ENCODE results near the gene CYTL1.
"Not testable (repeated sequence)": the region's sequence is repeated elsewhere in the genome, so short reads cannot be mapped to it uniquely, and the experiment has no call there.

CYTL1 gene

GRCh38 chr4:5001641-5002040, 17.6 kb downstream of the CYTL1 start:
- H3K36me3 ChIP-seq (ENCODE audit: insufficient read depth, low read length); H3K4me1 ChIP-seq (ENCODE audit: insufficient read depth, low read length); H3K9me3 ChIP-seq (ENCODE audit: control insufficient read depth, insufficient read depth, low read length); H3K9ac ChIP-seq (ENCODE audit: low read depth, low read length): not testable (repeated sequence)

GRCh38 chr4:4996935-4997334, 22.3 kb downstream of the CYTL1 start:
- H3K9ac ChIP-seq (ENCODE audit: low read depth, low read length); H3K4me1 ChIP-seq (ENCODE audit: insufficient read depth, low read length); H3K36me3 ChIP-seq (ENCODE audit: insufficient read depth, low read length); H3K9me3 ChIP-seq (ENCODE audit: control insufficient read depth, insufficient read depth, low read length): not testable (repeated sequence)

- Histone ChIP-seq H3K9ac (ENCODE audit: low read depth, low read length) (no peak overlapping the region), H3K9me3 (ENCODE audit: control insufficient read depth, insufficient read depth, low read length) (no peaks in the 10 kb centered on the region), H3K36me3 (ENCODE audit: insufficient read depth, low read length) (no peaks in the 10 kb centered on the region), H3K4me1 (ENCODE audit: insufficient read depth, low read length) (peaks cover 10% of the 10 kb centered on the region; the same call in 1 of the 2 replicates)
Measured at GRCh38 chr4:4995908-4996265, 23.4 kb downstream of the CYTL1 start.

- Histone ChIP-seq H3K9me3 (ENCODE audit: control insufficient read depth, insufficient read depth, low read length) (no peaks in the 10 kb centered on the region), H3K9ac (ENCODE audit: low read depth, low read length) (no peak overlapping the region), H3K36me3 (ENCODE audit: insufficient read depth, low read length) (no peaks in the 10 kb centered on the region), H3K4me1 (ENCODE audit: insufficient read depth, low read length) (peaks cover 12% of the 10 kb centered on the region; the same call in 1 of the 2 replicates)
Measured at GRCh38 chr4:4995103-4995907, 24.0 kb downstream of the CYTL1 start.

GRCh38 chr4:4994312-4995097, 24.8 kb downstream of the CYTL1 start:
- no peaks in the 10 kb centered on the region for H3K36me3 ChIP-seq (ENCODE audit: insufficient read depth, low read length)
- H3K9ac ChIP-seq (ENCODE audit: low read depth, low read length), result no peak overlapping the region
- H3K9me3 ChIP-seq (ENCODE audit: control insufficient read depth, insufficient read depth, low read length), result no peaks in the 10 kb centered on the region
- peaks cover 12% of the 10 kb centered on the region; the same call in 1 of the 2 replicates for H3K4me1 ChIP-seq (ENCODE audit: insufficient read depth, low read length)

- Histone ChIP-seq H3K9ac (ENCODE audit: low read depth, low read length) (no peak overlapping the region), H3K36me3 (ENCODE audit: insufficient read depth, low read length) (no peaks in the 10 kb centered on the region), H3K9me3 (ENCODE audit: control insufficient read depth, insufficient read depth, low read length) (no peaks in the 10 kb centered on the region), H3K4me1 (ENCODE audit: insufficient read depth, low read length) (peaks cover 14% of the 10 kb centered on the region; the same call in 1 of the 2 replicates)
Measured at GRCh38 chr4:4992833-4993232, 26.4 kb downstream of the CYTL1 start.

GRCh38 chr4:4991541-4992099, 27.6 kb downstream of the CYTL1 start:
- H3K36me3 ChIP-seq (ENCODE audit: insufficient read depth, low read length), result no peaks in the 10 kb centered on the region
- H3K4me1 ChIP-seq (ENCODE audit: insufficient read depth, low read length), result peaks cover 15% of the 10 kb centered on the region; the same call in 1 of the 2 replicates
- no peaks in the 10 kb centered on the region for H3K9me3 ChIP-seq (ENCODE audit: control insufficient read depth, insufficient read depth, low read length)
- no peak overlapping the region for H3K9ac ChIP-seq (ENCODE audit: low read depth, low read length)

GRCh38 chr4:4990857-4991540, 28.3 kb downstream of the CYTL1 start:
- Histone ChIP-seq H3K9me3 (ENCODE audit: control insufficient read depth, insufficient read depth, low read length) (no peaks in the 10 kb centered on the region), H3K4me1 (ENCODE audit: insufficient read depth, low read length) (peaks cover 15% of the 10 kb centered on the region; the same call in 1 of the 2 replicates), H3K9ac (ENCODE audit: low read depth, low read length) (no peak overlapping the region), H3K36me3 (ENCODE audit: insufficient read depth, low read length) (no peaks in the 10 kb centered on the region)

- no peak overlapping the region for H3K9ac ChIP-seq (ENCODE audit: low read depth, low read length)
- H3K36me3 ChIP-seq (ENCODE audit: insufficient read depth, low read length), result no peaks in the 10 kb centered on the region
- H3K9me3 ChIP-seq (ENCODE audit: control insufficient read depth, insufficient read depth, low read length), result no peaks in the 10 kb centered on the region
- H3K4me1 ChIP-seq (ENCODE audit: insufficient read depth, low read length), result peaks cover 9% of the 10 kb centered on the region; the same call in 1 of the 2 replicates
Measured at GRCh38 chr4:4990329-4990728, 28.9 kb downstream of the CYTL1 start.

GRCh38 chr4:4989083-4989622, 30.1 kb downstream of the CYTL1 start:
- peaks cover 9% of the 10 kb centered on the region; the same call in 1 of the 2 replicates for H3K4me1 ChIP-seq (ENCODE audit: insufficient read depth, low read length)
- no peaks in the 10 kb centered on the region for H3K36me3 ChIP-seq (ENCODE audit: insufficient read depth, low read length)
- 0 out of 2 replicates have a peak, but pooled peaks cover 3% of the 10 kb centered on the region for H3K9me3 ChIP-seq (ENCODE audit: control insufficient read depth, insufficient read depth, low read length)
- no peak overlapping the region for H3K9ac ChIP-seq (ENCODE audit: low read depth, low read length)

GRCh38 chr4:4987656-4988055, 31.6 kb downstream of the CYTL1 start:
- Histone ChIP-seq H3K9me3 (ENCODE audit: control insufficient read depth, insufficient read depth, low read length) (0 out of 2 replicates have a peak, but pooled peaks cover 3% of the 10 kb centered on the region), H3K36me3 (ENCODE audit: insufficient read depth, low read length) (no peaks in the 10 kb centered on the region), H3K4me1 (ENCODE audit: insufficient read depth, low read length) (peaks cover 9% of the 10 kb centered on the region; the same call in 1 of the 2 replicates), H3K9ac (ENCODE audit: low read depth, low read length) (no peak overlapping the region)

GRCh38 chr4:4986841-4987240, 32.4 kb downstream of the CYTL1 start:
- H3K9ac ChIP-seq (ENCODE audit: low read depth, low read length), result no peak overlapping the region

GRCh38 chr4:4985844-4986243, 33.4 kb downstream of the CYTL1 start:
- Histone ChIP-seq H3K4me1 (ENCODE audit: insufficient read depth, low read length) (peaks cover 5% of the 10 kb centered on the region; the same call in 1 of the 2 replicates), H3K9me3 (ENCODE audit: control insufficient read depth, insufficient read depth, low read length) (0 out of 2 replicates have a peak, but pooled peaks cover 3% of the 10 kb centered on the region), H3K36me3 (ENCODE audit: insufficient read depth, low read length) (no peaks in the 10 kb centered on the region), H3K9ac (ENCODE audit: low read depth, low read length) (no peak overlapping the region)

More at GRCh38 chr4:4986841-4987240, 32.4 kb downstream of the CYTL1 start:
- H3K9me3 ChIP-seq (ENCODE audit: control insufficient read depth, insufficient read depth, low read length), result 0 out of 2 replicates have a peak, but pooled peaks cover 3% of the 10 kb centered on the region
- H3K4me1 ChIP-seq (ENCODE audit: insufficient read depth, low read length), result peaks cover 9% of the 10 kb centered on the region; the same call in 1 of the 2 replicates
- no peaks in the 10 kb centered on the region for H3K36me3 ChIP-seq (ENCODE audit: insufficient read depth, low read length)
